Parathyroid adenoma (tissue), 2 donors: Measurements from ENCODE around the gene GSE1.

Source experiments
- H2AFZ ChIP-seq: fragments of 300-600 bp; sonication (generic); one replicate; pipeline ENCODE4 v1.7.0; 2017; ENCODE audit warnings: antibody characterized with exemption, mild to moderate bottlenecking
- H3K27ac ChIP-seq: fragments of 300-600 bp; sonication (generic); one replicate; pipeline ENCODE4 v1.7.0; 2017
- H3K27me3 ChIP-seq: fragments of 300-600 bp; sonication (generic); one replicate; pipeline ENCODE4 v1.7.0; 2017; ENCODE audit warnings: low read length; ENCODE audit not compliant: control insufficient read depth, insufficient read depth
- H3K36me3 ChIP-seq: fragments of 300-600 bp; sonication (generic); one replicate; pipeline ENCODE4 v1.7.0; 2017; ENCODE audit warnings: low read length; ENCODE audit not compliant: control insufficient read depth, insufficient read depth
- H3K4me1 ChIP-seq: fragments of 300-600 bp; sonication (generic); one replicate; pipeline ENCODE4 v1.7.0; 2017; ENCODE audit warnings: control low read depth
- H3K4me2 ChIP-seq: fragments of 300-600 bp; sonication (generic); one replicate; pipeline ENCODE4 v1.7.0; 2017; ENCODE audit warnings: low read length
- H3K4me3 ChIP-seq: fragments of 300-600 bp; sonication (generic); one replicate; pipeline ENCODE4 v1.7.0; 2017; ENCODE audit warnings: low read depth, low read length
- H3K79me2 ChIP-seq: fragments of 300-600 bp; sonication (generic); one replicate; pipeline ENCODE4 v1.7.0; 2017; ENCODE audit warnings: control low read depth
- H3K9ac ChIP-seq: fragments of 300-600 bp; sonication (generic); one replicate; pipeline ENCODE4 v1.7.0; 2017; ENCODE audit warnings: mild to moderate bottlenecking
- H3K9me3 ChIP-seq: fragments of 300-600 bp; sonication (generic); one replicate; pipeline ENCODE4 v1.7.0; 2017; ENCODE audit warnings: low read length; ENCODE audit not compliant: control insufficient read depth
- CTCF ChIP-seq: fragments of 300-600 bp; sonication (generic); IDR thresholded peaks from one replicate; pipeline ENCODE4 v1.7.0; 2017; ENCODE audit warnings: antibody characterized with exemption, mild to moderate bottlenecking
- donor health status: primary hyperparathyroidism.

GSE1 gene

DNA sequence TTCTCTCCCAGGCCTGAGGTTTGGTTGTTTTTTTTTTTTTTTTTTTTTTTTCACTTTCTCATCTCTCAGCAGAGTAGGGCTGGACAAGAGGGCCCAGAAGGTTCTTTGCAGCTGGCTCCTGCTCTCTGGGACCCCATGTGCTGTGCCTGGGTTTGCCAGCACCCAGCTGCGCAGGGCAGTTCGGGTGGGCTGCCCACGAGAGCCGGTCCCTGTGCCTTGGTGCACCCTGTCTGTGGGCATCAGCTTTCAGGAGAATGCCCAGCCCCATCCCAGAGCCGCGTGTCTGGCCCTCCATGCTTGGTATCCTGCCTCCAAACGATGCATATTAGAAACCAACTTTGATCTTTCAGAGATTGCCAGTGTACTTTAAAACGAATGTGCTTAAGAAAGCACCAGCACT lies 15.0 kb upstream of the GSE1 start:
- H3K27ac ChIP-seq = no peak overlapping the region
- no peak for TF ChIP-seq CTCF
- no peaks in the 10 kb centered on the region for H3K36me3 ChIP-seq
- H3K9me3 ChIP-seq = no peaks in the 10 kb centered on the region
- peaks cover 48% of the 10 kb centered on the region for H3K79me2 ChIP-seq
- no peak overlapping the region for H3K9ac ChIP-seq
- H3K4me3 ChIP-seq = no peak overlapping the region
- H2AFZ ChIP-seq = no peak overlapping the region
- no peak overlapping the region for H3K4me2 ChIP-seq
- H3K4me1 ChIP-seq = peaks cover 6% of the 10 kb centered on the region
- H3K27me3 ChIP-seq = no peaks in the 10 kb centered on the region

- Histone ChIP-seq H3K9me3 (no peaks in the 10 kb centered on the region), H3K4me2 (no peak overlapping the region), H3K9ac (no peak overlapping the region), H3K4me1 (peaks cover 6% of the 10 kb centered on the region), H3K27ac (no peak overlapping the region), H3K4me3 (no peak overlapping the region), H3K36me3 (no peaks in the 10 kb centered on the region), H3K27me3 (no peaks in the 10 kb centered on the region), H3K79me2 (peaks cover 48% of the 10 kb centered on the region), H2AFZ (no peak overlapping the region)
- TF ChIP-seq CTCF = no peak
These were observed 13.0 kb upstream of the GSE1 start for GRCh38 chr16:85600078-85600477.

DNA sequence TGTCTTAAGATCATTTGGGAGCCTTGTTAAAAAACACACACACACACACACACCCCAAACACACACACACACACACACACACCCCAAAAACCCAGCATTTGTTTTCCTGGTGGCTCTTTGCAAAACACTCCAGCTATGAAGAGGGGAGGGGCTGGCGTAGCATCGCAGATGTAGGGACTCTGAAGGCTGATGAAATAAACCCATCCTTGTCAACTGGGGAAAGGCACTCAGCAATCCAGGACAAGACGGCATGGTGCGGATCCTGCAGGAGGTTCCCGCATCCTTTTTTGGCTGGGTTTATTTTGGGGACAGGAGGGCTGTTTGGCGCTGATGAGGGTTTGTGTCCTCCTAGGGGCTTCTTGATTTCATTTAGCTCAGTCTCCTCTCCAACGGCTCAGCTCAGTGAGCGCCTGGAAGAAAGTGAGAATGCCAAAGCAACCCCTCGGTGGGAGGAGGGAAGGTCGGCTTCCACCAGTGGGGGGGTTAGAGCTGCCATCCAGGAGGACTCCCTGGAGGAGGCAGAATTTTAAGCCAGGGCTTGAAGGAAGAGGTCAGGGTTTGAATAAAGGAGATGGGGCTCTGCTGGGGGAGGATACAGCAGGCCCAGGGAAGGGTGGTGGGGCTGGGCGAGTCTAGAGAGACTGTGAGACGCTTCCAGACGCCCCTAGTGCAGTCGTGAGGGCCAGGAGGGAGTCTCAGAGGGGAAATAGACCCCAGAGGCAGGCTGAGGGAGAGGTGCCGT lies 12.4 kb upstream of the GSE1 start:
- H3K4me2 ChIP-seq = no peak overlapping the region
- no peak for TF ChIP-seq CTCF
- peaks cover 50% of the 10 kb centered on the region for H3K79me2 ChIP-seq
- H3K27ac ChIP-seq = no peak overlapping the region
- H3K27me3 ChIP-seq = no peaks in the 10 kb centered on the region
- no peak overlapping the region for H3K9ac ChIP-seq
- H3K4me1 ChIP-seq = peaks cover 6% of the 10 kb centered on the region
- no peak overlapping the region for H3K4me3 ChIP-seq
- no peak overlapping the region for H2AFZ ChIP-seq
- no peaks in the 10 kb centered on the region for H3K36me3 ChIP-seq
- H3K9me3 ChIP-seq = no peaks in the 10 kb centered on the region

- Histone ChIP-seq H3K9me3 (no peaks in the 10 kb centered on the region), H3K27ac (no peak overlapping the region), H3K4me2 (no peak overlapping the region), H3K4me1 (peaks cover 6% of the 10 kb centered on the region), H3K9ac (no peak overlapping the region), H2AFZ (no peak overlapping the region), H3K79me2 (peaks cover 50% of the 10 kb centered on the region), H3K4me3 (no peak overlapping the region), H3K36me3 (no peaks in the 10 kb centered on the region), H3K27me3 (no peaks in the 10 kb centered on the region)
- no peak for TF ChIP-seq CTCF
These were observed 11.9 kb upstream of the GSE1 start for GRCh38 chr16:85601272-85601639.

DNA sequence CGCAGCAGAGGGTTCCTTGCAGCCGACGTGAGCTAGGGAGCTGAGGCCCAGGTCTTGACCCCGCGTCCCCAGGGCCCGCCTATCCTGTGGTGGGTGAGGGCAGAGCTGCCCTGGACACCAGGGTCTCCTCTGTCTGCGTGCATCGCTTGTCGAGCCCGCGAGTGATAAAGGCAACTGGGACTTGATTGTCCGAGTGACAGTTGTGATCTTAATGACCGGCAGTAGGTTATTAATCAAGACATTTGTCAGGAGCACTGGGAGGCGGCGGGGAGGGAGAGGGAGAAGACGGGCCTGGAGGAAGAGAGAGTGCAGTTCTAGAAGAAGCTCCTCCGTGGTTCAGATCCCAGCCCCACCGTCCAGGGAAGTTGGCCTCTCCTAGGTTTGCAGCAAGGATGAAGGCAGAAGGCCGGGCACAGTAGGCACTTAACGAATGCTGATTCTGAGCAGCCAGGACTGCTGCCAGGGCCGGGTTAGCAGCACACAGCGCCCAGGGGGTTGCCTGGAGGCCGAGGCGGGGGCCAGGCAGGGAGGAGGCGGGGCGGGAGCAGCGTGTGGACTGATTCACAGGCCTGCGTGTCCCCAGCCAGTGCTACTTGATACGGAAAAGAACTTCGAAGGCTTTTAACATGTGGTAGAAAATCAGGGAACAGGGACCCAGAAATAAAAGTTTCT lies 11.3 kb upstream of the GSE1 start:
- no peaks in the 10 kb centered on the region for H3K9me3 ChIP-seq
- no peak overlapping the region for H3K4me2 ChIP-seq
- no peak overlapping the region for H3K27ac ChIP-seq
- TF ChIP-seq CTCF = no peak
- H3K9ac ChIP-seq = no peak overlapping the region
- no peak overlapping the region for H3K4me3 ChIP-seq
- H3K79me2 ChIP-seq = peaks cover 50% of the 10 kb centered on the region
- H3K36me3 ChIP-seq = no peaks in the 10 kb centered on the region
- no peaks in the 10 kb centered on the region for H3K27me3 ChIP-seq
- H3K4me1 ChIP-seq = peaks cover 6% of the 10 kb centered on the region
- H2AFZ ChIP-seq = no peak overlapping the region
